LNCAP (cell line): Measurements from ENCODE around the gene SELENOO.

Experiments
- TF ChIP-seq, protein P1 (sequence below): fragments of 450-650 bp; IDR thresholded peaks from 2 replicates; pipeline ENCODE4 v1.5.1; 2017; ENCODE audit warnings: mild to moderate bottlenecking

The SELENOO gene

DNA sequence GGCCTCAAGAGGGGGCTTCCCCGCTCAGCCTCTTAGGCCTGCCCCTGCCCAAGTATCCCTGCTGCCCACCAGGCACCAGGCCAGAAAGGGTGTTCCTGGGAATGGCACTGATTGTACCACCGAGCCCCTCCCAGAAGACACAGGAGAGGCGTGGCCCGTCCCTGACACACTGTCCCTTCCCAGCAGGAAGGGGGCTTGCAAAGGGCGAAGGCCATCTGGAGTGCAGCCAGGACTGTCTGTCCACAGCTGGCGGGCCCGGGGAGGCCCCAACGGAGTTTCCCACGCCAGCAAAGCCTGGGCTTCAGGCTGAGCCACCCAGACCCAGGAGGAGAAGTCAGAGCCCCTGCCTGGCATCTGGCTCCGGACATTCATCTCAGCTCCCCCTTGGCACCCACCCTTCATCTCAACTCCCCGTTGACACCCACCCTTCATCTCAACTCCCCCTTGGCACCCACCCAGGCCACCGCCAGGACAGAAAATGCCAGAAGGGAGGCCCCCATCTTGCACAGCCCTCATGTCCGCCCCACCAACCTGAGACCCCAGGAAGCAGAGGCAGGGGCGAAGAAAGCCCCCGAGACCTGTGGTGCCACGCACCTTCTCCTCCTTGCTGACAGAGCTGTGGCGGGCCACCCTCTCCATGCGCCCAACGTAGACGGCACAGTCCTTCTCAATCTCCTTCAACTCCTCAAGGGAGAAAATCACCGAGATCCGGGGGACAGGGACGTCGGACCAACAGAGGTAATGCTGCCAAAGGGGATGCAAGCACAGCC lies 24.6 kb downstream of the SELENOO start:
- TF ChIP-seq, protein P1, sequence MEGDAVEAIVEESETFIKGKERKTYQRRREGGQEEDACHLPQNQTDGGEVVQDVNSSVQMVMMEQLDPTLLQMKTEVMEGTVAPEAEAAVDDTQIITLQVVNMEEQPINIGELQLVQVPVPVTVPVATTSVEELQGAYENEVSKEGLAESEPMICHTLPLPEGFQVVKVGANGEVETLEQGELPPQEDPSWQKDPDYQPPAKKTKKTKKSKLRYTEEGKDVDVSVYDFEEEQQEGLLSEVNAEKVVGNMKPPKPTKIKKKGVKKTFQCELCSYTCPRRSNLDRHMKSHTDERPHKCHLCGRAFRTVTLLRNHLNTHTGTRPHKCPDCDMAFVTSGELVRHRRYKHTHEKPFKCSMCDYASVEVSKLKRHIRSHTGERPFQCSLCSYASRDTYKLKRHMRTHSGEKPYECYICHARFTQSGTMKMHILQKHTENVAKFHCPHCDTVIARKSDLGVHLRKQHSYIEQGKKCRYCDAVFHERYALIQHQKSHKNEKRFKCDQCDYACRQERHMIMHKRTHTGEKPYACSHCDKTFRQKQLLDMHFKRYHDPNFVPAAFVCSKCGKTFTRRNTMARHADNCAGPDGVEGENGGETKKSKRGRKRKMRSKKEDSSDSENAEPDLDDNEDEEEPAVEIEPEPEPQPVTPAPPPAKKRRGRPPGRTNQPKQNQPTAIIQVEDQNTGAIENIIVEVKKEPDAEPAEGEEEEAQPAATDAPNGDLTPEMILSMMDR, result no peak

DNA sequence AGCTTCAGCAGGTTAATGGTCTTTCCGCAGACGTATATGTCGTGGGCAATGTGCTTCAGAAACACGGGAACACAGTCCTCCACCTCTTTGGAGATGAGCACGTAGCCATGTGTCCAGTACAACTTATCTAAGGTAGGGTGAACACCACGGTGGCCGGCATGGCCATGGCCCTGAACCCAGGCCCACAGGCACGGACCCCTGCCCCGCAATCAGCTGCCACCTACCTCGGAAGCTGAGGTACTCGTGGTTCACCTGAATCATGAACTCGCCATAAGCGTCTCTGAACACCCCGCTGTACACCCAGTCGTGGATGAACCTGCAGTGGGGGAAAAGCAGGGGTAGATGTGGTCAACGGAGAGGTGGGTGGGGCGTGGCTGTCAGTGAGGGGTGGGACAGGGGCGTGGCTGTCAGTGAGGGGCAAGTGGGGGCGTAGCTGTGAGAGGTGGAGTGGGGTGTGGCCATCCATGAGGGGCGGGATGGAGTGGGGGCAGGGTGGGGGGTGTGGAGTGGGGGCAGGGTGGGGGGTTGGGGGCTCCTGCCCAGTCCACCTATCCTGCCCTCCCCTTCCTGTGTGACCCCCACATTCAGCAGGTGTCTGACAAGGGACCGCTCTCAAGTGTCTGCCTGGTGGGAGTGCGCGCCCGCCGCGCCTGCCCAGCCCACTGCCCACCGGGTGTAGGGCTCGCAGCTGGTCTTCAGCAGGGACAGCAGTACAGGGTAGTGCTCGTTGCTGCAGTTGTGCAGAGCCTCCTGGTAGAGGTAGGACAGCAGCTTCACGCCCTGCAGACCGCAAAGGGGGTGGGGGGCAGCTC lies 25.5 kb downstream of the SELENOO start:
- TF ChIP-seq, protein P1, result no peak

DNA sequence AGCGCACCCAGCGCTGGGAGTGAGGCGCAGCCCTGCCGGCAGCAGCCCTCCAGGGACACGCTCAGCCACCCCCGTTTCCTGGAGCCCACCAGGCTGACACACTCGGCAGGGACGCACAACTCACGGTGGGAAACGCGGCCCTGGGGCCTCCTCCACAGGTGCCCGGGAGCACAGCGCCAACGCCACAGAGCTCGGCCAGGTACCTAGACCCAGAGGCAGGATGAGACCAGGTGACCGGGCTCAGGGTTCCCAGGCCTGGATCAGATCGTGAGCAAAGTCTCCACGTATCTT lies 26.0 kb downstream of the SELENOO start:
- TF ChIP-seq, protein P1, result no peak

DNA sequence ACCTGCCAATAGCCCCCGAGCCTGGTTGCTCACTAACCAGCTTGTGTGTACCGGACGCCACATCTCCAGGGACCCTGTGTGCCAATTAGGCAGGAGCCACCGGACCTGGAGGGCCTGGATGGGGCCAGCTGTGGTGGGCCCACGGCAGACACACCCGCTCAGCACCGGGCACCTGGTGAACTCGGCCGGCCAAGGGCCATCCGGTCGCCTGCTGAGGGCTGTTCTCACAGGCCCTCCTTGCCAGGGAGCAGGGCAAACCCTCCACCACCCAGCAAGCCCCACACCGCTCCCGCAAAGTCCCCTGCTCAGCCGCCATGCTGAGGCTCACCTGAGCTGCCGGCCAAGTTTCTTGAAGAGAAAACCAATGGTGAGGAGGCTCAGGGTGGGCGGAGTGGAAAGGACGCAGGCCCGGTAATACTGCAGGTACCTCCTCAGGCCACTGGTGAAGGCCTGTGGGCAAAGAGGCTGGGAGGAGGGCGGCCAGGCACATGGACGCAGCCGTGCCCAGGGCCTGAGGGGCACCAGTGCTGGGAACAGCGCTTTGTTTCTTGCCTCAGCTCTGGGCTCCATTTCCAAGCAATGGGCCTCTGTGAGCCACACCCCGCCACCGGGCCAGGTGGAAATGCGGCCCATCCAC lies 26.9 kb downstream of the SELENOO start:
- TF ChIP-seq, protein P1, result no peak

DNA sequence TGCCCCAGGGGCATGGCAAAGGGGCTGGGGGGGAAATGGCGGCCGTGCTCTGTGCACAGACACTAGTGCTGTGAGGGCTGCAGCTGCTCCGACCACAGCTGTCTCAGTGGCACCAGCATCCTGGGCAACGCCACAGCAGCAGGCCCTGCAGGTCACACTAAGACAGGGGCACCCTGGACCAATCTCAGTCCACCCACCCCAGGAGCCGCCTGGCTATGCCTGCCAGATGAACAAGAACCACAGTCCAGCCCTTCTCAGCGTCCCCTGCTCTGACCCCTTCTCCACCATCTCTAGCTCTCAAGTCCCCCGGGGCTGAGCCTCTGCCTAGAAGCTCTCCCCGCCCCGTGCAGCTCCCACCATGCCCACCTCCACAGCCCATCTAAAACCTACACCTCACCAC lies 27.6 kb downstream of the SELENOO start:
- TF ChIP-seq, protein P1, result no peak

DNA sequence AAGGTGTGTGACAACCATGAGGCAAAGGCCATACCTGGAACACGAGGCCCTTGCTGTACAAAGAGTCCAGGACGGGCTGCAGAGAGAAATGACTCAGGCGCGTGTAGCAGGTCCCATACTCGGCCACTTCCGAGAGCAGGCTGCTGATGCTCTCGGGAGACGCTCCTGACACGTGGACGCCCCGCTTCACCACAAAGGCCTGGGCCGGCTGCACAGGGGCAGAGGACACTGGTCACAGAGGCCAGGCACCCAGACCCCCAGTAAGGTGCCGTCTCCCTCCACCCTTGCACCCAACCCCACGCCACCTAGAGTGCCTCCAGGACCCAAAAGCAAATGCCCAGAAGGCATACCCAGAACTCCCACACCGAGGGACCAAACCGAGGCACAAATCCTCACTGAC lies 28.6 kb downstream of the SELENOO start:
- TF ChIP-seq, protein P1, result no peak

DNA sequence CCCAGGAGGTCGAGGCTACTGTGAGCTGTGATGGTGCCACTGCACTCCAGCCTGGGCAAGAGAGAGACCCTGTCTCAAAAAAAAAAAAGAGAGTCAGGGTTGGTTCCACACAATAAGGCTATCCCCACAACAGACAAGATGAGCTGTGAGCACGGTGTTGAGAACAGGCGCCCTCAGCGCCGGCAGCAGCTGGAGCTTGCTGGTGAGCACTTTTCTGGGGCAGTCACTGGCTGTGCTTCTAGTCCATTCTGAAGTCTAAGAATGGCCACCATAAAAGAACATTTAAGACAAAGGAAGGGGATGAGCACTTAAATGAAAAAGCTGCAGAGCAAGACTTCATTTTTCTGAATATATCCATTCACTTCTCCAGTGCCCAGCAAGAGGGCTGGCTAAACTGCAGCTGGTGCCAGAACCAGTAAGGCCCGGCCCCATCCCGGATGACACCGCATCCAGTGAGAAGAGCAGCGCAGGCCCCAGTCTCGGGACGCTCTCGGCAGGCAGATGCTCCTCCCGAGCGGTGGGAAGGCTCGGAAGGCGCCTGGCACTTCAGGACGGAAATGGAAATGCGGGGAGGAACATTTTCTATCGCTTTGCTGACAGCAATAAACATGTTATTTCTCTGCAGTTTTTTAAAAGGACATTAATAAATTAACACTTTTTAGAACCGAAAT lies 31.8 kb downstream of the SELENOO start:
- TF ChIP-seq, protein P1, result no peak
